IPS-18a (cell line): Measurements from ENCODE around the gene OR7G2.
A peak's percentile ranks its signal among the peaks of the same experiment; 100 is the strongest.

ENCODE experiments used
- H3K27ac ChIP-seq: one replicate; pipeline ENCODE4 v1.5.1; 2013; ENCODE audit warnings: low read length
- H3K27me3 ChIP-seq: one replicate; pipeline ENCODE4 v1.6.1; 2013; ENCODE audit warnings: mild to moderate bottlenecking, low read length; ENCODE audit not compliant: control insufficient read depth, insufficient read depth
- H3K36me3 ChIP-seq: one replicate; pipeline ENCODE4 v1.6.1; 2013; ENCODE audit warnings: low read depth, low read length; ENCODE audit not compliant: control insufficient read depth
- H3K4me1 ChIP-seq: one replicate; pipeline ENCODE4 v1.6.1; 2013; ENCODE audit warnings: low read depth, low read length; ENCODE audit not compliant: control insufficient read depth
- H3K4me3 ChIP-seq: one replicate; pipeline ENCODE4 v1.5.1; 2013; ENCODE audit warnings: low read length
- H3K9ac ChIP-seq: one replicate; pipeline ENCODE4 v1.6.1; 2013; ENCODE audit warnings: mild to moderate bottlenecking, low read length, moderate library complexity
- H3K9me3 ChIP-seq: one replicate; pipeline ENCODE4 v1.6.1; 2013; ENCODE audit warnings: low read depth, low read length; ENCODE audit not compliant: control insufficient read depth

The OR7G2 gene

DNA sequence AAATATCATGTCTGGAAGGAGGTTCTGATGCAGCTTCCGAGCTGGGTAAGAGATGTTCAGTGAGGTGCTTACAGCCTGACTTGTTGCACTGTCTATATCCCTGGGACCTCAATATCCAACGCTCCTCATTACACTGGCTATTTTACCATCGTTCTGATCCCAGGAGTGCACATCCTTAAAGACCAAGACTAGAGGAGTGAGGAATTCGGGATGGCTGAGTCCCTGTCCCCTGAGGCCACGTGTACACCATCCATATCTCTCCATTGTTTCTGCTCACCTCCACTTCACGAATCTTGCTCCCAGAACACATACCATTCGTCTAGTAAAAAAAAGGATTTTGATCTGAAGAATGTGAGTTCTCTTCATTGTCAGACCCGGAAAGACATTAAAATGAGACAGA lies at the start of gene OR7G2:
Gene OR7G2 (minus strand): TSS at position 101 of the 400 bp plus-strand sequence. CDS start 4,232 bp downstream, outside the sequence.
- H3K27me3 ChIP-seq: no peaks in the 10 kb centered on the region
- no peaks in the 10 kb centered on the region for H3K4me1 ChIP-seq
- peaks cover 34% of the 10 kb centered on the region for H3K9me3 ChIP-seq
- no peak within 1 kb of the TSS for H3K9ac ChIP-seq
- no peaks in the 10 kb centered on the region for H3K36me3 ChIP-seq
- H3K27ac ChIP-seq: no peak within 1 kb of the TSS
- no peak within 1 kb of the TSS for H3K4me3 ChIP-seq

DNA sequence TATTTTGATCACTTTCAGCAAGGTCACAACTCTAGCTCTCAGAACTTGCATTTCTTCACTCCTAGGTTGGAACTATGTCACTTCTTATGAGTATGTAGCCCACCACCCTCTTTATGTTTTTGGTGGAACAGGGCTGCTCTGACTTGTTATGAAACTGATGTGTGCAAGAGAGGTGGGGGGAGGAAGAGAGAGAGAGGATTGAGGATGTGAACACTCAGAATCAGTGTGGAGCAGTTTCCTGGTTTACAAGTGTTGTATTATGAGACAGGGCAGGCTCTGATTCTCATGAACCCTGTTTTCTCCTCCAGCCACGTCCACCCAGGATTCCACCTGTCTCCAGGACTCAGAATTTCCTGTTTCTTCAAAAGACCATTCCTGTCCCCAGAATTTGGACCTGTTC lies 49.0 kb upstream of the OR7G2 start:
- Histone ChIP-seq H3K27ac (no peak overlapping the region), H3K9me3 (no peaks in the 10 kb centered on the region), H3K27me3 (no peaks in the 10 kb centered on the region), H3K9ac (no peak overlapping the region), H3K4me3 (no peak overlapping the region), H3K36me3 (peaks cover 61% of the 10 kb centered on the region), H3K4me1 (no peaks in the 10 kb centered on the region)

DNA sequence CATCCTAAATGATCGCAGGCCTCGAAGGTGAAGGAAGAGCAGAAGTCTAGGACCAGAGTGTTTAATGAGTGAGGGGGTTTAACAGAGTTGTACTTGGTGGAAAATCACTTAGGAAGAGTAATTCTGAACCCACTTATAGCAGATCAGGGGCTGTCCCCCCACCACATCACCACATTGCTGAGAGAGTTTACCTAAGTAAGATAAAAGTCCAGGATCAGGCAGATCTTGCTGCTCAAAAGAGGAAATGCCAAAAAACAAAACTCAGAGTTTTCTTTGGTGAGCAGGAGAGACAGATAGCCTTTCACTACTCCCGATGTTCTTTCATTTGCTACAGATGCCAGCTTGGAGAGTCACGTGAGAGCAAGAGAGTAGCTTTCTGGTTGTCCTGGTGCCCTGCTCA lies 48.3 kb upstream of the OR7G2 start:
- H3K4me1 ChIP-seq: no peaks in the 10 kb centered on the region
- H3K27me3 ChIP-seq: no peaks in the 10 kb centered on the region
- H3K4me3 ChIP-seq: no peak overlapping the region
- H3K9me3 ChIP-seq: peaks cover 5% of the 10 kb centered on the region
- H3K27ac ChIP-seq: no peak overlapping the region
- H3K9ac ChIP-seq: no peak overlapping the region
- peaks cover 53% of the 10 kb centered on the region for H3K36me3 ChIP-seq

DNA sequence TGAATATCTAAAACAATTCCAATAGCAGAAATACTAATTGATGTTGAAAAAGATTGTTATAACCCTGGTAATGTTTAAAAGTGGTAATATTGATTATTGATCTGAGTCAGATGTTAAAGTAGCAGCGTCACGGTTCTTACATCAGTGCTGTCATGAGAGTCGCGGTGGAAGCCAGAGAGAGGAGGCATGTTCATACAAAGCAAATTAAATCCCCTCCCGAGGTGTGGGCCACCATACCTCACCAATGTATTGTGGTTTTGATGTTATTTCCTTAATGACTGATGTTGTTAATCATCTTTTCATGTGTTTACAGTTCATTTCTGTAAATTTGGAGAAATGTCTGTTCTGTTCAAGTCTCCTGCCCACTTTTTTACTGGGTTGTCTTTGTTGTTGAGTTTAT lies 44.1 kb upstream of the OR7G2 start:
- Histone ChIP-seq H3K9ac (no peak overlapping the region), H3K27me3 (no peaks in the 10 kb centered on the region), H3K4me3 (no peak overlapping the region), H3K4me1 (no peaks in the 10 kb centered on the region), H3K36me3 (peaks cover 24% of the 10 kb centered on the region), H3K9me3 (peaks cover 15% of the 10 kb centered on the region), H3K27ac (no peak overlapping the region)

DNA sequence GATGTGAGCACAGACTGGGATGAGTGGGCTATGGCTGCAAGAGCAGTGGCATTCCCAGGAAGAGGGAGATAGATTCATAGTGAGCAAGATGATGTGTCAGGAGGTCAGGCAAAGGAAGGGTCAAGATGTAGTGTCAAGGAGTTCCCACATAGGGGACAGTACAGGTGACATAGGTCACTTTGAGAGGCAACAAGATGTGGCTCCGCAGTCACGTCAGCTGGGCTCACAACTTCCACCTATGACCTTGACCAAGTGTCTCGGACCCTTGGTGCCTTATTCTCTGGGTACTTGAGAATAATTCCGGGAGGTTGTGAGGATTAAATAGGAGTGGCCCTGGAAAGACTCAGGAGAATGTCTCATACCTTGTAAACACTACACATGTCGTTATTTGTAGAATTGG lies 43.4 kb upstream of the OR7G2 start:
- no peaks in the 10 kb centered on the region for H3K27me3 ChIP-seq
- H3K9ac ChIP-seq: no peak overlapping the region
- peaks cover 15% of the 10 kb centered on the region for H3K9me3 ChIP-seq
- H3K27ac ChIP-seq: no peak overlapping the region
- no peaks in the 10 kb centered on the region for H3K4me1 ChIP-seq
- peaks cover 16% of the 10 kb centered on the region for H3K36me3 ChIP-seq
- H3K4me3 ChIP-seq: no peak overlapping the region

DNA sequence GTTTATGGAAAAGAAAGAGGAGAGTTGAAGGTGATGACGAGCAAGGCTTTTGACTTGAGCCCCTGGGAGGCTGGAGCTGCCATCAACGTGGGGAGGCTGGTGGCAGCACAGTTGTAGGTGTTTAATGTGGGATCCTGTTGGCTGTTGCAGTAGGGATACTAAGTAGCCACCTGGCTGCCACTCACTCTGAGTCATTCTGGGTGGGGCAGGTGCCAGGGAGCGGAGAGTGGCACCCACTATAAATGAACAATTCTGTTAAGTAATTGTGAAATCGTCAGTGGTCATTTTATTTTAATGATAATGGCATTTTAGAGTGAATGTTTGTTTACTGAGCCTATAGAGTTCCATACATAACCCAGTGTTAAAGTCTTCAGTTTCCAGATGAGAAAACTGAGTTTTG lies 42.7 kb upstream of the OR7G2 start:
- H3K36me3 ChIP-seq: peaks cover 11% of the 10 kb centered on the region
- no peak overlapping the region for H3K9ac ChIP-seq
- H3K27me3 ChIP-seq: no peaks in the 10 kb centered on the region
- H3K4me1 ChIP-seq: no peaks in the 10 kb centered on the region
- H3K4me3 ChIP-seq: no peak overlapping the region
- H3K9me3 ChIP-seq: peaks cover 20% of the 10 kb centered on the region
- no peak overlapping the region for H3K27ac ChIP-seq

DNA sequence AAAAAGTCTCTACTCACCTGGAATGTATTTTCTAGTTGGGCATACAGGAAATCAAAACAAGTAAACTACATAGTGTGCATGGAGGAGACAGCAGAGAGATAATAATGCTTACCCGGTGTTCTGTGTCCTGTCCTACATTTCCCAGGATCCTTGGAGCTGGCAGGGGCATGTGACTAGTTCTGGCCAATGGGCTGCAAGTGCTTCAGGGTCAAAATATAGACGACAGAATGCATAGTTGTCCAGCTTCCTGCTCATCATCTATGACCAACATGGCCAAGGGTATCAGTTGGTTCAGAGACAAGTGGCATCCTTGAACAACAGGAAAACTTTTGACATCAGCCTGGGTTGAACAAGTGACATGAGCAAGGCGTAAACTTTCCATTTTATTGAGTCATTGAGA lies 41.4 kb upstream of the OR7G2 start:
- Histone ChIP-seq H3K9me3 (peaks cover 30% of the 10 kb centered on the region), H3K27ac (no peak overlapping the region), H3K27me3 (no peaks in the 10 kb centered on the region), H3K4me3 (no peak overlapping the region), H3K4me1 (no peaks in the 10 kb centered on the region), H3K36me3 (peaks cover 11% of the 10 kb centered on the region), H3K9ac (no peak overlapping the region)

DNA sequence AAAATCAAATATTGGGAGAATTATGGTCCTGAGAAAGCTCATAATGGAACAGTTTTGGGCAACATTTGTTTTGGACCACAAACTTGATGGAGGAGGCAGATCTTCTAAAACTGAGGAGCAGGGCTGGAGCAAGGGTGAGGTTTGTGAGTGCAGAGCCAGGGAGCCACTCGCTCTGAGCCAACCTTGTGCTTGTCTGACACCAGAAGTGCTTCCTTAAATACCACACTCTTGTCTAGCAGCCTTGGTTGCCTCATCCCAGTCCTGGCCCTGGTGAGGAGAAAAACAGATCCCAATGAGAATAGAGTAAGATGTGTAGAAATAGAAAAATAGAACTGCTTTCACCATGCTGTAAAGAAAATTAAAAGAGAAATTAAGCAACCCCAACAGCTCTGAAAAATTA lies 39.6 kb upstream of the OR7G2 start:
- H3K9me3 ChIP-seq: peaks cover 30% of the 10 kb centered on the region
- peaks cover 11% of the 10 kb centered on the region for H3K36me3 ChIP-seq
- no peak overlapping the region for H3K4me3 ChIP-seq
- peaks cover 4% of the 10 kb centered on the region for H3K4me1 ChIP-seq
- no peak overlapping the region for H3K9ac ChIP-seq
- no peak overlapping the region for H3K27ac ChIP-seq
- no peaks in the 10 kb centered on the region for H3K27me3 ChIP-seq

DNA sequence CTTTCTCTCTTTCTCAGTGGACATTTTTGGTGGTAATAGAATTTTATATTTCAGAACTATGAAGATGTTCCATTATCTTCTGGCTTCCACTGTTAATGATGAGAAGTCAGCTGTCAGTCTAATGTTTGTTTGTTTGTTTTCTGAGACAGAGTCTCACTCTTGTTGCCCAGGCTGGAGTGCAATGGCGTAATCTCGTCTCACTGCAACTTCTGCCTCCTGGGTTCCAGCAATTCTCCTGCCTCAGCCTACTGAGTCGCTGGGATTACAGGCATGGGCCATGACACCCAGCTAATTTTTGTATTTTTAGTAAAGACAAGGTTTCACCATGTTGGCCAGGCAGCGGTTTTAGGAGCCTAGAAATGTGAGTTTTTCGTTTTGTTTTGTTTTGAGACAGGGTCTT lies 37.6 kb upstream of the OR7G2 start:
- Histone ChIP-seq H3K36me3 (peaks cover 11% of the 10 kb centered on the region), H3K4me1 (peaks cover 4% of the 10 kb centered on the region), H3K9me3 (peaks cover 23% of the 10 kb centered on the region), H3K27me3 (no peaks in the 10 kb centered on the region), H3K27ac (no peak overlapping the region), H3K9ac (no peak overlapping the region), H3K4me3 (no peak overlapping the region)

DNA sequence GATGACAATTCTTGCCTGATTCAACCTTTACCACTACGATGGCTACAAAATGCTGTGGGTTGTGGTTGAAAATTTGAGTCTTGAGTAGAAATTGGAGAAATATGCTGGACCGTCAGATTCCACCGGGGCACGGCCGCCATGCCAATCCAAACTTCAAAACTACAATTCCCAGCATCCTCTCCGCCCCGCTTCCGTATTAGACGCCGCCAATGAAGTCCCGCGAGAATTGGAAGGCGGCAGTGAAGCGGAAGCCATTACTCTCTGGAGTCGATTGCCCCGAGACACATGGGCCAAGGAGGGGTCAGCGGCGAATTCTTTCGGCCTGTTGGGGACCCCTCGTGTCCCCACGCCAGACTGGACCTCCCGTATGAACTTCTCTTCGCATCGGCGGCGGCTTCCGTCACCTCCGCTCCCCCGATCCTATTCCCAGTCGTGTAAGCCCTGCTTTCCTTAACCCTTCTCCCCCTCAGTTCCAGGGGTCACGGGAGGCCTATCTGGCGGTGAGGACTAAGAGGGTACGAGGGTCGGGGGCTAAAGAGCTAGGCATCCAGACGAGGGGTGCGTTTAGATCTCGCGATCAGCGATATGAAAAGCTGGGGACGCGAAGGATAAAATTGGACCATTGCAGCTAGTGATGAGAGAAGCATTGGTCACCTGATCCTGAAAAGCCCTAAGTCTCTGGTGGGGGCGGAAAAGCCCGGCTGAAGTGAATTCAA lies 33.0 kb upstream of the OR7G2 start, which contains the start of gene ZNF317:
Gene ZNF317 (plus strand): TSS at position 239 of the 716 bp plus-strand sequence. CDS start 15,620 bp downstream, outside the sequence.
- Histone ChIP-seq H3K27ac (peak within 1 kb of the TSS; percentile 82), H3K9ac (peak within 1 kb of the TSS; percentile 98), H3K27me3 (no peaks in the 10 kb centered on the region), H3K4me1 (peaks cover 4% of the 10 kb centered on the region), H3K36me3 (no peaks in the 10 kb centered on the region), H3K9me3 (peaks cover 13% of the 10 kb centered on the region), H3K4me3 (peak within 1 kb of the TSS; percentile 96)

DNA sequence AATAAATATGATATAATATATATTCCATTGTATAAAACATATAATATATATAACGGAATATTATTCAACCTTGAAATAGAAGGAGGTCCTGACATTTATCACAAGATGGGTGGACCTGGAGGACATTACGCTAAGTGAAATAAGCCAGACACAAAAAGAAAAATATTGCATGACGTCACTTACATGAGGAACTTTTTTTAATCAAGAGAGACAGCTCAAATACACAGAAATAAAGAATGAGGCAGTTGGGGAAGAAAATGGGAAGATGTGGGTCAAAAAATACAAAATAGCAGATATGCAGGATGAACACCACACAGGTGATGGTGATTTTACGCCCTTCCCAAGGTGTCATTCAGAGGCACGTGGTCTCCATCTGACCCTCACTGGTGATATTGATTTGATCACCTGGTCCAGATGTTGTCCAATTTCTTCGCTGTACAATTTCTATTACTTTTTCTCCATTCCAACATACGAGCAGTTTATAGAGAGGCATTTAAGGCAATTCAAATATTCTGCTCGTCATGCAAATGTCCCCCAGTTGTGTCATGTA lies 32.4 kb upstream of the OR7G2 start:
- H3K9me3 ChIP-seq: peaks cover 7% of the 10 kb centered on the region
- peaks cover 4% of the 10 kb centered on the region for H3K4me1 ChIP-seq
- H3K27me3 ChIP-seq: no peaks in the 10 kb centered on the region
- H3K9ac ChIP-seq: peak overlapping the region; percentile 98
- H3K4me3 ChIP-seq: peak overlapping the region; percentile 96
- H3K27ac ChIP-seq: no peak overlapping the region
- H3K36me3 ChIP-seq: no peaks in the 10 kb centered on the region

DNA sequence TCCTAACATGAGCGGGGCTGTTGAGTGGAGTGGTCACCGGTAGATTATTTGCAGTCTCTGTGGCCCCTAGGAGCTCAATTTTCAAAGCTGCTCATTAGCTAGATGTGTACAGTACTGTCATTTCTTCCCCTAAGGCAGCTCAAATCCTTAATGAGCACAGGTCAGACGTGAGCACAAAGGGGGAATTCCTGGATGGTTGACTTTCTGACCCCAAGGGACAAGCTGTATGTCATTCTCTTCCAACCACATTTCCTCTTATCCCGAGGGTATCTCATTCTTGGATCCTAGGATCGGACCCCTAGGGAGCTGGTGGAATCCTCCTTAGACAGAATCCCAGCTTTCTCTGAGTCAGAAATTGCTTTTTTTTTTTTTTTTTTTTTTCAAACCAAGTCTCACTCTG lies 25.1 kb upstream of the OR7G2 start:
- Histone ChIP-seq H3K27ac (no peak overlapping the region), H3K9ac (no peak overlapping the region), H3K27me3 (no peaks in the 10 kb centered on the region), H3K4me3 (no peak overlapping the region), H3K4me1 (no peaks in the 10 kb centered on the region), H3K9me3 (peaks cover 7% of the 10 kb centered on the region), H3K36me3 (no peaks in the 10 kb centered on the region)
